Body of pancreas (tissue), 4 donors: ENCODE measurements around the gene AKIRIN2.

Source experiments
- POLR2A ChIP-seq, 3 donors: fragments of 450-650 bp; IDR thresholded peaks; one replicate each; pipeline ENCODE4 v1.6.1; 2016; ENCODE audit warnings: antibody characterized with exemption in 3 of 3, mild to moderate bottlenecking in 2 of 3
- TF ChIP-seq, protein P1 (sequence below), 7 experiments: fragments of 450-650 bp in 4 of 7; fragments of 200-600 bp in 3 of 7; sonication (generic) in 3 of 7; IDR thresholded peaks; one replicate each; pipeline ENCODE4 v1.5.1; 2016 to 2019; ENCODE audit warnings: antibody characterized with exemption in 7 of 7

- TF ChIP-seq, protein P1, sequence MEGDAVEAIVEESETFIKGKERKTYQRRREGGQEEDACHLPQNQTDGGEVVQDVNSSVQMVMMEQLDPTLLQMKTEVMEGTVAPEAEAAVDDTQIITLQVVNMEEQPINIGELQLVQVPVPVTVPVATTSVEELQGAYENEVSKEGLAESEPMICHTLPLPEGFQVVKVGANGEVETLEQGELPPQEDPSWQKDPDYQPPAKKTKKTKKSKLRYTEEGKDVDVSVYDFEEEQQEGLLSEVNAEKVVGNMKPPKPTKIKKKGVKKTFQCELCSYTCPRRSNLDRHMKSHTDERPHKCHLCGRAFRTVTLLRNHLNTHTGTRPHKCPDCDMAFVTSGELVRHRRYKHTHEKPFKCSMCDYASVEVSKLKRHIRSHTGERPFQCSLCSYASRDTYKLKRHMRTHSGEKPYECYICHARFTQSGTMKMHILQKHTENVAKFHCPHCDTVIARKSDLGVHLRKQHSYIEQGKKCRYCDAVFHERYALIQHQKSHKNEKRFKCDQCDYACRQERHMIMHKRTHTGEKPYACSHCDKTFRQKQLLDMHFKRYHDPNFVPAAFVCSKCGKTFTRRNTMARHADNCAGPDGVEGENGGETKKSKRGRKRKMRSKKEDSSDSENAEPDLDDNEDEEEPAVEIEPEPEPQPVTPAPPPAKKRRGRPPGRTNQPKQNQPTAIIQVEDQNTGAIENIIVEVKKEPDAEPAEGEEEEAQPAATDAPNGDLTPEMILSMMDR (IDR thresholded peaks at IDR 0.05), result no peak
- TF ChIP-seq POLR2A (IDR thresholded peaks at IDR 0.05), result no peak
Observed at GRCh38 chr6:87660226-87660911, 41.7 kb downstream of the AKIRIN2 start.
